ENCODE measurements around the gene COMMD3. TPM values are rescaled to one million over a fixed set of nuclear protein-coding genes. Genes with fewer than 3 reads are reported as not detected.
A peak's percentile ranks its signal among the peaks of the same experiment; 100 is the strongest.
"Not testable (repeated sequence)": the region's sequence is repeated elsewhere in the genome, so short reads cannot be mapped to it uniquely, and the experiment has no call there.

Gene COMMD3
- total RNA-seq, 1 donor from 2014 or later = 39.7 TPM

DNA sequence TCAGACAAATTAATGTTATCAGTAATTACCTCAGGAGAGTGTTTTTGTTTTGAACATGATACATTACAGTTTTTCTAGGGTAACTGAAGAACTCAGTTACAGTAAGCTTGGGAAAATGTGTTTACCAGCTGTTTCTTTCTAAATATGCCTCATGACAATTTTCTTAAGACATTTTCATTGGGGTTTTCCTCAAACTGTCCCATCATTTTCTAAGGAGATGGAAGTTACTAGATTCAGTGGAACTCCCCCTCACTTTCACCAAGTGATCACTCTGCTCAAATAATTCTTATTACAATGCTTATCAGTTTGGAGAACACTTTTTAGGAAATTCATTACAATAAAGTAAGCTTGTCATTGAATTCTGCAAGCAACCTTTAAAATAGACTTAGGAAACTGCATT is 22.7 kb downstream of the COMMD3 start:
- no peak for DNase-seq

DNA sequence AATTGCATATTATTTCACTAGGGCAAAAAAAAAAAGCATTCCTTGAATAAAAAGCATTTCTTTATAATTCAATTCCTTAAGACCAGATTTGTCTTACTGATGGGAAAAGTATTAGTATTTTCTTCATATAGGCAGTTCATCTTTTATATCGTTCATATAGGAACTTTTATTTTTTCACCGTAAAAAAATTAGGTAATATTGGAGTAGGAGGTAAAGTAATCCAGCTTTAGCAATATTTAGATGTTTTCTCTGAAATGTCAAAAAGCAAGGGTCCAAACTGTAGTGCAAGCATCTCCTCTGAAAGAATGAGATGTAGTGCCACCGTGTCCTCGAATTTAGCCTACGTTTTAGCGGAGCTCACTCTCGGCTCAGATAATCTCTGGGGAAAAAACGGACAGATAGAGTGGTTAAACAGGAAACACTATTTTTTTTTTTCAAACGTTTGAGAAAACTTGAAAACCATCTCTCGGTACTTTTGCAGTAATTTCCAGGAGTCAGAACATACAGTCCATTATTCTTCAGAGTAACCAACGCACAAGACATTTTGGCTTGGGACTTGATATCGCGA is 23.7 kb downstream of the COMMD3 start:
- DNase-seq = no peak

DNA sequence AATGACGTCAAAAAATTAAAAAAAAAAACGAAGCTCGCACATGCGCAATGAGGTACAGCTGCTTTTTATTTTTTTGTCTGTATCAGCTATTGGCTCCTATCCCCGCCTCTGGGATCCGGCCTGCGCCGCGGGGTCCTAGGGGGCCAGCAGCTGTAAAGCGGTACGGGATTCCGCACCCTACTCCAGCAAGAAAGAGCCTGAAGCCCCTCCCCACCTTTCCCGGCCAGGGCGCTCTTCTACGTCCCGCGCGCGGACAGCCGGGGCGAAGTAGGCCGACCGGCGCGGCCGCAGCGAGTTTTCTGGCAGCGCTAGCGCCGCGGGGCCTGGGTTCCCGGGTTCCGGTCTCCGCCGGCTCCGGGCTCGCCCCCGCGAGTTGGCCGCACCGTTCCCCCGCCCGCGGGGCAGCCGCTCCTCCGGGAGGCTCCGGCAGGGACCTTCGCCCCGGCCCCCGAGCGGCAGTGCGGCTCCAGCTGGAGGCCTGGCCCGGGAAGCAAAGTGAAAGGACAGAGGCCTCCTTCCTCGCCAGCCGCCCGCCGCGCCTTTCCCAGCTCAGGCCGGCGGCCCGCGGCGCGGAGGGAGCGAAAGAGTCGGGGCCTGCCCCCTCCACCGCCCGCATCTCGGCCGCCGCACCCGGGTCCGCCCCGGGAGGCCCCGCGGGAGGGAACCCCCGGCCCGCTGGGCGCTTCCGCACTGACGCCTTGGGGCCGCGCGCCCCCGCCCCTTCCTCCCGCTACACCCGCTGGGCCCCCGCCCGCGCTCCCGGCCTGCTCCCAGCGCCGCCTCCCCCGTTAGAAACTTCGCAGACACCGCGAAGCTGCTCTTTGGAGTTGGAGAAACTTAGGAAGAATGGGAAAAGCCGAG is 24.4 kb downstream of the COMMD3 start:
- peak; percentile 93 for DNase-seq

DNA sequence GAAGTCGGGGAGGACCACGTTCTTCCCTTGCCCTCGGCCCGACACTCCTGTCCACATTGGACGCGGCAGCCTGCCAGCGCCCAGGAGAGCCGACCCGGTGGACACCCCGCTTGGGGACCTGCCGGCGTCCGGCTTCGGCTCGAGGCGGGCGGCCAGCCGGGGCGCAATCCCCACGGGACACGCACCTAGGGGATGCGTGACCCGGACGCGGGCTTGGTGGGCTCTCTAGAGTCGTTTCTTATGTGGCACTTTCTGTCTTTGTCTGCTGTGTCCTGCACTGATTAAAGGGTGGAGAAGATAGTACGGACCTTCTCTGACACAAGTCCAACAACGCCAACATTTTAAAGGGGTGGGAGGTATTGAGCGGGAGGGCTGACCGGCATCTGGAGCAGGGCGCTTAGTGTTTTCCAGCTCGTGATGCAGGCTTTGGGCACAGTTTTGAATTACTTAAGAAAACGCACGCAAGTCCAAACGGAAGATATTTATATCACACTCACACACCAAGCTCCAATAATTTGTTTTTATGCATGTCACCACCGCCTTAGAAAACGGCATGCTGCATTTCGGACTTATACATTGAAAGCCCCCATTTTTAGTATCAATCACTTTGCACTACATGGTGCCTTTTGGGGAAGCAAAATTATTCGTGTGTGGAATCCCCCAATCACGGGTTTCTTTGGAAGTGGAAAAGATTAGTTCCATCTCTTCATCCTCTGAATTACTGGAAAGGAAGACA is 25.2 kb downstream of the COMMD3 start:
- DNase-seq = peak; percentile 58

DNA sequence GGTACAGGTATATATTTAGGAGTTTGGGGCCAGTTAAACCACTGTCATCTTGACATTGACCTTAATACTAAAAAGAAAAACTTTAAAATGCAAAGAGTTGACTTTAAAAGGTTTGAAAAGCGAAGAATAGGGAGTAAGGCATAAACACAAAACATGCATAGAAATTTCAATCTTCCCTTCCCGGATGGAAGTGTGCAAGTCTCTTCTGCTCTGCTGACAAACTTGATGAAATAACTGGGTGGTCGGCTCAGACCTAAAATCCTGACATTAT is 25.7 kb downstream of the COMMD3 start:
- DNase-seq = peak; percentile 31

DNA sequence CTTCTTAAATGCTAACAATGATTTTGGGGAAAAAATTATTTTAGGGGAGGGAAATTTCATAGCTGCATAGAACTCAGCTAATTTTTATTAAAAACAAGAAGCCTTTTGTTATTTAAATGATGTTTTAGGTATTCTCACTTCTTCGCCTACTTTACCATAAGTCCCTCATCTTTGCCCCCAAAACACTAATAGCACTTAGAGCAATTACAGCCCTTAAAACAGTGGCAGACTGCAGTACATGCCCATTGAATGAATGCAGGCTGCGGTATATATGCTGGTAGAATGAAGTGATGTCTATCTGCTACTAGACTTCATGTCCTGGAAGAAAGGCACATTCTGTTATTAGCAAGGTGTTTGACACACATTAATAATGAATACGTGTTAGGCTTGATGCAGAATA is 26.2 kb downstream of the COMMD3 start:
- peak; percentile 48 for DNase-seq

DNA sequence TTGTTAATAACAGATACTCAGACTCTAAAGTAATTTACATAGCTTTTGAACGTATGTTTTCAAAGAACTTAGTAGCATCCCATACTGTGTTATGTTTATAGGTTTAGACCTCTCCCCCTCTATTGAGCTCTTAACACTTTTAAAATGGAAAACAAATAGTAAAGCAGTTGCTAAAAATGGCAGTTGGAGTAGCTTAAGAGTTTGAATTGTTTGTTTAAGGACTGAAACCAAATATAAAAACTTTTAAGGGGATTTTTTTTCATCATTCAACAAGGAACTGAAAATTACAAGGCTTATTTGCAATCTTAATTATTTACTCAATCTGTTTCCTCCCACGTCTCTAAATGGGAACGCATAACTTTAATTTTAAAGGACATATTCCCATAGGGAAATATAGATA is 27.5 kb downstream of the COMMD3 start:
- DNase-seq = peak; percentile 38

DNA sequence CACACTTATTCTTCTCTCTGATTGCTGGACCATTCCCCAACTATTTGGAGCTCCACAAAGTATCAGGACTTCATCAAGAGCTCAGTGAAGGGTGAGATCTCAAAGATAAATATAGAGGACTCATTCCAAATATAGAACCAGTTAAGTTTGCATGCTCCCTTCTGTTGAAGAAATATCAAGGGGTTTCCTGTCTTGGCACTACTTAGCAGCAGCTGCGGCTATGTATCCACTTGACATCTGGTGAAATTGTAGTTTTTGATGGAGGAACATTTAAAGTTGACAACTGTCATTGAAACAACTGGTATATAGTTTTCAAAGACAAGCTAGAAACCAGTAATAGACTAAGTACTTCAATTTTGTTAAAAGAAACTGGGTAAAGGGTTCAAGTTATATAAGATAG is 28.1 kb downstream of the COMMD3 start:
- peak; percentile 56 for DNase-seq

DNA sequence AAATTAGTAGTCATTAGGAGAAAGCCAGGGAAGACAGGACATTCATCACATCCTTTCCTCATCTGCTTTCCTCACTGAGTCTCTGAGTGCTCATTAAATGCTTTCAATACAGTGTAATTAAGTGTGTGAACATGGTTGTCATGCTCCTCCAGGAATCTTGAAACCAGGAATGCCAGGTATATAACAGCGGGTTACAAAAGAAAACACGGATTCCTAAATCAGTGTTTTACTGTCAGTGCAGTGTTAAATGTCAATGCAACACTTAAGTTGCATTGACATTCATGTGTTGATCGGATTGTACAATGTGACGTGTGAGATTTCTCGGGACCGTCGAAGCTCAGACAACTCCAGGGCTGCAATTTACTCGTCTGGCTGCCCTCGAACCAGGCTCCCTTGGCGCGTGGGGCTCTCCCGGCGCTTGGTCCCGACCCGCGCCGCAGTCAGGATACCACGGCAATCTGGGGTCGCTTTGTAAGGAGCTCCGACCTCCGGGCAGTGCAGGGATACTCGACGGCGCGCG is 28.7 kb downstream of the COMMD3 start:
- DNase-seq = peak; percentile 31

DNA sequence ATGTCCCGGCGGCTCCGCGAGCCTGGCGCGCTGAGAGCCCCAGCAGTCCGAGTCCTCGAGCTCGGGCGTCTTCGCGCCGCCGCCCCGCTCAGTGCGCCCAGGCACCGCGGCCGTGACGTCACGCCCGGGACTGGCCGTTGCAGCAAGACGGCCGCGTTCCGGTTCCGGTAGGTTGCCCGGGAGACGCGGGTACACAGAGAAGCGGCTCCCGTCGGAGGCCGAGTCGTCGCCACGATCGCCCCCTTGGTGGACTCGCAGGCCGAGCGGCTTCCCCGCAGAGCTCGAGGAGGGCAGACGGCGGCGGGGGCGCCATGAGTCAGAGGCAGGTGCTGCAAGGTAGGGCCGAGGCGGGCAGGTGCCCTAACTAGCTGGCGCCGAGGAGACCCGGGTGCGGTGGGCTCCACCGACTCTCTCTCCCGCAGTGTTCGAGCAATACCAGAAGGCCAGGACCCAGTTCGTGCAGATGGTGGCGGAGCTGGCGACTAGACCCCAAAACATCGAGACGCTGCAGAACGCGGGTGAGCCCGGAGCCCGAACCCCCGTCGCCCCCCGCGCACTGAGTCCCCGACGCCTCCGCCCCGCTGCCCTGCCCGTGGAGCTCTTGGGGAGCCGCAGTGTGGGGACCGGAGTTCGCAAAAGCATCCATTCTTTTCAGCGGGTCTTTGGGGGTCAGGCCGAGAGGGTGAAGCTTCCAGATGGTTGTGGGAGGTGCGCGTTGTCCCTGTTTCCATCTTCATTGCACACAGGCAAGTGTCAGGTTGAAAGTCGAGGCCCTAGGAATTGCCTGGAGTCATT is 29.3 kb downstream of the COMMD3 start, which contains the start of gene SPAG6:
Gene SPAG6, plus strand, starts transcription at position 196 of the 795 bp plus-strand sequence. Its CDS starts 116 bp downstream, at position 312.
- peak; percentile 28 for DNase-seq

DNA sequence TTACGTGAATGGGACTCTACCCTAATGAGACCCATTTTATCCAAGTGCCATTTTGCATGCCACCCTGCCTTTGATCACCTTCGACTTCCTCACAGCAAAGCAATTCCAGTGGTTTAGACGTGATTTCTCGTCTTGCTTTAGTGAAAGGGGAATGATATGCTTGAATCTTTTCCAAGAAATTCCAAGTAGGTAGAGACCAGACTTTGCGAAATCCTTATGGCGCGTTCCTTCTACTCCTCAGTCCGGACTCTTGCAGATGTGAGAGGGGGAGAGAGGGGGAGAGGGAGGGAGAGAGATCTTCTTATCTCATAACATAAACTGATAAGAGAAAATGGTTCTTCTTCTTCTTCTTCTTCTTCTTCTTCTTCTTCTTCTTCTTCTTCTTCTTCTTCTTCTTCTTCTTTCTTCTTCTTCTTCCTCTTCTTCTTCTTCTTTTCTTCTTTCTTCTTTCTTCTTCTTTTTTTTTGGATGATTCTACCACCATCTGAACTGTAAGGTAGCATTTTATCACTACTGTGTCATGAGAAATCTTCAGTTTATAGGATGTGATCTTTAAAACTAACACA is 30.0 kb downstream of the COMMD3 start:
- DNase-seq = no peak

DNA sequence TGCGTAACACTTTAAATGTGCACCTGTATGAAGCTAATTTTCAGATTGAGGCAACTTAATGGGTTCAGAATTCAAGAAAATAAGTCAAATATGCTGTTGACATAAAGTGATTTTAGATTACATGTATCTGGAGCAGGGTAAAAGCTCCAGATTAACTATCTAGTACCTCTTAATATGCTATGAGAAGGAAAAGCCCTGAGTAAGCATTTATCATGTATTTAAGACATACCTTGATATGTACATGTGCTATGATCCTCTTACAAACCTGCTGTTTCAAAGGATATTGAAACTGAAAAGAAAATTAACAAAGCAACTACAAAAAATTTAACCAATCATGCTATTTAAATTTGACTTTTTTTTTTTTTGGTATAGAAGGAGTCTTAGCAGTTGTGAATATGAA is 33.6 kb downstream of the COMMD3 start:
- no peak for DNase-seq

DNA sequence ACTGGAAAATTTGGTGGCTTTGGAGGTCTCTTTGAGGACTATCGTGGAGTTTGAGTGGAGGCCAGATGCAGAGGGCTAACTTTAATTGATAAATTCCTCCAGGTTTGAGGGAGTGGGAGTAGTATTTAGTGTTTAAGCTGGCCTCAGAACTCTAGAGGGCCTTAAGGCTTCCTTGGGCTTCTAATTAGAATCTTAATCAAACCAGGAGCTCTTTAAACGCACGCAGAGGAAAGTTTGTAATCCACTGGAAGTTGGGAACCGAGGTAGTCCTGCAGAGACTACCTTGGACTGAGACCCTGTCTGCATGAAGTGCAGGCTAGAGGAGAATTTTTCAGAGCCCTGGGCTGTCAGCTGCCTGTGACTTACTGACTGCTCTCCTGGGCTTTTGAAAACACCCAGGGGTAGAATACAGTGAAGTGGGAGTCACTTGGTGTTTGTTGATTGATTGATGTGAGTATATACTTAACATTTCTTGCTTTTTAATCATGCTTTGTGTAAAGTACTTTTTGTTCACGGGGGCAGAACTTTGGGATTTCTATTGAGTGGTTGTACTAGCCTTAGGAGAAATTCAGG is 35.0 kb downstream of the COMMD3 start:
- DNase-seq = no peak

DNA sequence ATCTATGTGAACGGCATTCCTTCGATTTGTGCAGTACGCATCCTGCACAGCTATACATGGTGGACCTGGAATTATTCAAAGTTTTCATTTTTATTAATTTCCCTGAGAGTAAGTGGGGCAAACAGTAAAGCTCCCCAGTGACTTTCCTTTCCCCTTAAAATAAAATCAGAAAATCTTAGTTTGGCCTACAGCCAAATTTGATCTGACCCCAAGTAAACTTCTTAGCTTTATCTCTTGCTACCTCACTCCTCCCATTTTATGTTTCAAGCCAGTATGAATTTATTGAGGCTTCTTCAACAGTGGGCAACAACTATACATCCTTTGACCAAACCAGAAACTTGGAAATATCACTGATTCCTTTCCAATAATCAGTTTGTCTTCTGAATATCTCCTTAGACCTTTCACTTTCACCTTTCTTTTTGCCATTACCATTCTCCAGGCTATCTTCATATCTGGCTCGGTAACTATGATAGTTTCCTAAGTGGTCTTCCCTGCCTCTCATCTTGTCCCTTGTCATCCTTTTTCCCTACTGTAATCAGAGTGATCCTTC is 40.2 kb downstream of the COMMD3 start:
- no peak for DNase-seq

DNA sequence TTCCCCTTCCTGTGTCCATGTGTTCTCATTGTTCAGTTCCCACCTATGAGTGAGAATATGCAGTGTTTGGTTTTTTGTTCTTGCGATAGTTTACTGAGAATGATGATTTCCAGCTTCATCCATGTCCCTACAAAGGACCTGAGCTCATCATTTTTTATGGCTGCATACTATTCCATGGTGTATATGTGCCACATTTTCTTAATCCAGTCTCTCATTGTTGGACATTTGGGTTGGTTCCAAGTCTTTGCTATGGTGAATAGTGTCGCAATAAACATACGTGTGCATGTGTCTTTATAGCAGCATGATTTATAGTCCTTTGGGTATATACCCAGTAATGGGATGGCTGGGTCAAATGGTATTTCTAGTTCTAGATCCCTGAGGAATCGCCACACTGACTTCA is 41.6 kb downstream of the COMMD3 start:
- DNase-seq = not testable (repeated sequence)

DNA sequence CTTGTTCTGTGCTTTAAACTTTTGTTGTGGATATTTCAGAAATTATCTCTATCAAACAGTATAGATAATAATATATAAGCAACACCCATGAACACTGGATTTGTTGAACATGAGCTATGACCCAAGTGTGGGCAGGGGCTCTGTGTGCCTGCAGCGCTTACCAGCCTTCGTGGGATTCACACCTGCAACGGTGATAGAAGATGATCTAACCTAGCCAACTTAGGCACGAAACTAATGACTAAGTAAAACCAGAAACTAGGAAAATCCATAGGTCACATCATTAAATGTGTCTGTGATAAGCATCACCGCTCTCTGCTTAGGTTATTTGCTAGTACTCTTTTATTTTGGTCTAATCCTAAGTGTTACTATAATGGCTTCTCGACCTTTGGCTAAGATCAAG is 47.1 kb downstream of the COMMD3 start:
- no peak for DNase-seq

DNA sequence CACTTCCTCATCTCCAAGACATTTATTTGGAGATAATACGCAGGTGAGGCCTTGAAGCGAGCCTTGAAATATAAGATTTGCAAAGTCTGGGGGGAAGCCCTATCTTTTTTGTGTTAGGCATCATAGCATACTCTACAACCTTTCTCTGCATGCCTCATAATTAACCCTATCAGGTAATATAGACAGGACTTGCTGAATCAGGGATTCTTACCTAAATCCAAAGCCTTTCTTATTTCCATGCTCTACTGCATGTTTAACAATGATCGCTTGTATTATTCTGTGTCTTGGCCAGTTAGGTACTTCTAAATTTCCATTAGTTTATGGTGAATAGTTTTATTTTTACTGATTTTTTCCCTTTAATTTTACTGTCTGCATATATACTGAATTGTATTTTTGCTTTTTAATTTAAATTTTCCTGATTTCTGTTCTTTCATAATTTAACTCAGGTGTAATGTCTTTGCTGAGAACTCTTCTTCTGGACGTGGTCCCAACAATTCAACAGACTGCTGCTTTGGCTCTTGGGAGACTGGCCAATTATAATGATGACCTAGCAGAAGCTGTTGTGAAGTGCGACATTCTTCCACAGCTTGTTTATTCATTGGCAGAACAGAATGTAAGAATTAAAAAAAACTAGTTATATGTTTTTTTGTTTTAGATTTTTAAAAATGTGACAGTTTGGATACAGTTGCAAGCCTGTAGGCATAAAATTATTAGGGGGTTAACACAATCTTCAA is 48.4 kb downstream of the COMMD3 start:
- no peak for DNase-seq

DNA sequence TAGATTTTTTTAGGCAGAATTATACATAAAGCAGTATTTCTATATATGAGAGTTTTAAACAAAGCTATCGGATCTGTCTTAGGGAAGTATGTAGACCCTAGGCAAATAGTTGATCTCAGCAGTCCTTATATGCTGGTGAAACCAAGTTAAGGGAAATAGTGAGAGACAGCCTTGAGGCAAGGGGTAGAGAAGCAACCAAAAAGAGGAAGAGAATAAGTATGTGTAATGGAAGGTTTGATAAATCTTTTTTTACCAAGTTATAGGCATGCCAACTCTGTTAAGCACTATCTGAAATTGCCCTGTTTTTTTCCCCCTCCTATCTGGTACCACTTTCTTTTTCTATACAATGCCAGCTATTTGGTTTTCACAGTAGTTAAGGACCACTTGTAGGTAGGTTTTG is 49.0 kb downstream of the COMMD3 start:
- DNase-seq = no peak

DNA sequence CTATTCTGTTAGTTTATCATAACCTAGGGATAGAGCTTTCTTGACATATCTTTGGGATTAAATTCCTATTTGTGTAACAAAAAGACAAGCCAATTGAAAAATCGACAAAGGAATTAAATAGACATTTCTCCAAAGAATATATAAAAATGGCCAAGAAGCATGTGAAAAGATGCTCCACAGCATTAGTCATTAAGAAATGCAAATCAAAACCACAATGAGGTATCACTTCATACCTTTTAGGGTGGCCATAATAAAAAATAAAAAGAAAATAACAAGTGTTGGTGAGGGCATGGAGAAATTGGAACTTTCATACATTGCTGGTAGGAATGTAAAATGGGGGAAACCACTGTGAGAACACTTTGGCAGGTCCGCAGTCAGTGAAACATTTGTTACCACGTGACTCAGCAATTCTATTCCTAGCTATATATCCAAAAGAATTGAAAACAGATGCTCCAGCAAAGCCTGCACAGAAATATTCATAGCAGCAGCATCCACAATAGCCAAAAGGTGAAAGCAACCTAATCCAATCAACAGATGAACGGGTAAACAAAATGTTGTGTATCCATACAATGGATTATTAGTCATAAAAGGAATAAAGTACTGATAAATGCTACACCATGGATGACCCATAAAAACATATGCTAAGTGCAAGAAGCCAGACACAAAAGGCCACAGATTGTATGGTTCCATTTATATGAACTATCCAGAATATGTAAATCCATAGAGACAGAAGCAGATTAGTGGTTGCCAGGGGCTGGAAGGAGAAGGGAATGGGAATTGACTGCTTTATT is 49.7 kb downstream of the COMMD3 start:
- DNase-seq = no peak

DNA sequence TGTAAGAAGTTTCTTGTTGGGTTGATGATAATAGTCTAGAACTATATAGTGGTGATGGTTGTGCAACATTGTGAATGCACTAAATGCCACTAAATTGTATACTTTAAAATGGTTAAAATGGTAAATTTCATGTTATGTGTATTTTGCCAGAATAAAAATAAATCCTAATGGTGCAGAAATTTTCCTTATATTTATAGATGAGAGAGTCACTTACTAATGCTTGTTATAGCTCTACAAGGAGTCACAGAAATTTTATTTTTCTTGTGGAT is 50.2 kb downstream of the COMMD3 start:
- no peak for DNase-seq
